ENCODE results near the gene KREMEN1.

The KREMEN1 gene

GRCh38 chr22:29214232-29214631 is 141.4 kb downstream of the KREMEN1 start:
- TF ChIP-seq CTCF (conservative IDR thresholded peaks at IDR 0.05) = no peak
- no peak overlapping the region for H3K27ac ChIP-seq

- no peak for TF ChIP-seq CTCF (conservative IDR thresholded peaks at IDR 0.05)
These were observed 142.4 kb downstream of the KREMEN1 start for GRCh38 chr22:29215012-29215860.

GRCh38 chr22:29216011-29216872 is 143.4 kb downstream of the KREMEN1 start:
- H3K27ac ChIP-seq = no peak overlapping the region
- TF ChIP-seq CTCF (conservative IDR thresholded peaks at IDR 0.05) = no peak

More at GRCh38 chr22:29215012-29215860, 142.4 kb downstream of the KREMEN1 start:
- H3K27ac ChIP-seq = no peak overlapping the region

- TF ChIP-seq CTCF (conservative IDR thresholded peaks at IDR 0.05) = no peak
- H3K27ac ChIP-seq = no peak overlapping the region
These were observed 144.2 kb downstream of the KREMEN1 start for GRCh38 chr22:29216873-29217666.

All from VCaP (cell line).